Endothelial cell of umbilical vein (primary cell): ENCODE results near the gene RRP36. TPM values are rescaled to one million over a fixed set of nuclear protein-coding genes. Genes with fewer than 3 reads are reported as not detected.

Source experiments
- BruUV-seq: library from RNA; stranded (reverse); fragments of 400-500 nt; replicated peaks from 2 replicates; lab custom pipeline; 2021; lab: Mats Ljungman, UMichigan
- CTCF ChIA-PET: fragments of 300-600, 350-600 bp; sonication (Branson Sonifier 250); formaldehyde crosslinking; loops from one replicate; lab custom pipeline; 2021; ENCODE audit warnings: antibody characterized with exemption, inconsistent platforms; lab: Charles Lee
- POLR2A ChIA-PET: fragments of 300-600, 350-600 bp; sonication (Branson Sonifier 250); formaldehyde crosslinking; loops from one replicate; lab custom pipeline; 2021; ENCODE audit warnings: antibody characterized with exemption, inconsistent platforms; lab: Charles Lee
- DNase-seq: peaks from one replicate; pipeline ENCODE4 v3.0.0-alpha.2; 2011; ENCODE audit warnings: low read depth, low spot score
- FAIRE-seq: peaks from 2 replicates; lab custom pipeline; 2011; peaks lifted over from hg19 to GRCh38; lab: Jason Lieb, UNC
- H2AFZ ChIP-seq: 2 replicates; pipeline ENCODE4 v1.6.0; 2012; ENCODE audit warnings: low read depth, low read length, control low read depth, inconsistent platforms
- H3K27ac ChIP-seq: 2 replicates; pipeline ENCODE4 v1.5.1; 2011; ENCODE audit warnings: low read depth, mild to moderate bottlenecking, control low read depth, low read length, moderate library complexity; ENCODE audit not compliant: insufficient read depth
- H3K27me3 ChIP-seq, 2 experiments: 2 replicates each; pipeline versions ENCODE4 v1.6.0 to v1.6.1; 2011; ENCODE audit warnings: low read length in 2 of 2, mixed read lengths in 1 of 2; ENCODE audit not compliant: control insufficient read depth in 2 of 2, insufficient read depth in 2 of 2
- H3K36me3 ChIP-seq, 2 experiments: 2 replicates in 1 of 2; 3 replicates in 1 of 2; pipeline ENCODE4 v1.5.1; 2011; ENCODE audit warnings: low read length in 2 of 2, mild to moderate bottlenecking in 1 of 2, moderate library complexity in 1 of 2; ENCODE audit not compliant: control insufficient read depth in 2 of 2, insufficient read depth in 2 of 2; ENCODE audit errors: extremely low read depth in 1 of 2
- H3K4me1 ChIP-seq: 3 replicates; pipeline ENCODE4 v1.5.1; 2011; ENCODE audit warnings: mild to moderate bottlenecking, low read length; ENCODE audit not compliant: control insufficient read depth, insufficient read depth; ENCODE audit errors: extremely low read depth
- H3K4me2 ChIP-seq: 2 replicates; pipeline ENCODE4 v1.6.1; 2011; ENCODE audit warnings: low read length, control low read depth, mixed read lengths; ENCODE audit not compliant: insufficient read depth
- H3K4me3 ChIP-seq, 3 experiments: fragments of 200-600 bp in 1 of 3; sonication (generic), shearing (Covaris generic) in 1 of 3; replicated peaks in 1 of 3; 2 replicates each; pipeline ENCODE4 v1.5.1; 2011 to 2016; ENCODE audit warnings: control low read depth in 3 of 3, low read length in 3 of 3, mild to moderate bottlenecking in 2 of 3, inconsistent platforms in 1 of 3, low read depth in 1 of 3, moderate library complexity in 1 of 3; ENCODE audit not compliant: insufficient read depth in 1 of 3
- H3K79me2 ChIP-seq: 2 replicates; pipeline ENCODE4 v1.6.0; 2012; ENCODE audit warnings: low read length, inconsistent platforms; ENCODE audit not compliant: control insufficient read depth, insufficient read depth
- H3K9ac ChIP-seq: replicated peaks from 2 replicates; pipeline ENCODE3; 2011; ENCODE audit warnings: low read length, control low read depth; ENCODE audit not compliant: insufficient read depth; ENCODE audit errors: extremely low read depth
- H3K9me1 ChIP-seq: replicated peaks from 3 replicates; pipeline ENCODE4 v1.6.0; 2011; ENCODE audit warnings: mild to moderate bottlenecking, low read length; ENCODE audit not compliant: control insufficient read depth, insufficient read depth; ENCODE audit errors: extremely low read depth
- H3K9me3 ChIP-seq: replicated peaks from 2 replicates; pipeline ENCODE4 v1.5.1; 2012; ENCODE audit warnings: low read length, inconsistent platforms; ENCODE audit not compliant: control insufficient read depth, insufficient read depth
- H4K20me1 ChIP-seq: replicated peaks from 2 replicates; pipeline ENCODE3; 2011; ENCODE audit warnings: mild to moderate bottlenecking, low read length; ENCODE audit not compliant: control insufficient read depth, insufficient read depth; ENCODE audit errors: extremely low read depth
- FOS ChIP-seq: IDR thresholded peaks from 2 replicates; pipeline ENCODE4 v1.6.1; 2011; ENCODE audit warnings: mild to moderate bottlenecking, low read length, moderate library complexity, borderline replicate concordance; ENCODE audit not compliant: insufficient read depth
- GATA2 ChIP-seq: IDR thresholded peaks from 2 replicates; pipeline ENCODE4 v1.7.0; 2011; ENCODE audit warnings: low read depth, mild to moderate bottlenecking, moderate library complexity, mixed read lengths, low read length; ENCODE audit not compliant: insufficient read length, insufficient read depth
- JUN ChIP-seq: IDR thresholded peaks from 2 replicates; pipeline ENCODE4 v1.6.1; 2011; ENCODE audit warnings: borderline replicate concordance, low read depth; ENCODE audit not compliant: insufficient read length, insufficient read depth
- MYC ChIP-seq: IDR thresholded peaks from one replicate; pipeline ENCODE4 v1.6.1; 2011; ENCODE audit warnings: mild to moderate bottlenecking, low read depth, low read length
- POLR2A ChIP-seq: IDR thresholded peaks from 2 replicates; pipeline ENCODE4 v1.6.1; 2012; ENCODE audit warnings: low read depth, mild to moderate bottlenecking, control low read depth, low read length
- POLR2AphosphoS5 ChIP-seq: IDR thresholded peaks from 2 replicates; pipeline ENCODE4 v1.6.1; 2012; ENCODE audit warnings: low read depth, mild to moderate bottlenecking, control low read depth, low read length, moderate library complexity; ENCODE audit not compliant: insufficient read depth
- dilution Hi-C: fragments of 300-500 bp; cut with MboI; formaldehyde crosslinking; loops from one replicate; pipeline ENCODE4 v1.15.0; 2019; ENCODE audit warnings: low sequenced_read_pairs; ENCODE audit not compliant: extremely low pct_ligation_motif_present
- intact Hi-C: fragments of 100-400 bp; cut with micrococcal nuclease; formaldehyde crosslinking; loops from one replicate; pipeline ENCODE4 v1.10.0; 2022
- polyA plus RNA-seq, 4 experiments: library from polyadenylated mRNA; depleted of rRNA in 3 of 4; stranded (reverse) in 3 of 4; unstranded in 1 of 4; fragments of >200 nt; gene quantifications; 2 replicates each; pipeline versions ENCODE4 v1.2.1 to v1.2.3, GENCODE V29; 2011 to 2012; ENCODE audit warnings: missing spikeins in 1 of 4
- total RNA-seq: library from RNA; stranded (reverse); gene quantifications from 2 replicates; pipeline ENCODE4 v1.2.3, GENCODE V29; 2021
- TF ChIP-seq, protein P1 (sequence below): IDR thresholded peaks from 2 replicates; pipeline ENCODE4 v1.6.1; 2011; ENCODE audit not compliant: insufficient read depth, insufficient read length

RRP36 gene
- total and polyA plus RNA-seq, 2 donors (not counting 3 experiments of a cell fraction or from before 2014, with no cell fraction given): 40.2 to 103 TPM

DNA sequence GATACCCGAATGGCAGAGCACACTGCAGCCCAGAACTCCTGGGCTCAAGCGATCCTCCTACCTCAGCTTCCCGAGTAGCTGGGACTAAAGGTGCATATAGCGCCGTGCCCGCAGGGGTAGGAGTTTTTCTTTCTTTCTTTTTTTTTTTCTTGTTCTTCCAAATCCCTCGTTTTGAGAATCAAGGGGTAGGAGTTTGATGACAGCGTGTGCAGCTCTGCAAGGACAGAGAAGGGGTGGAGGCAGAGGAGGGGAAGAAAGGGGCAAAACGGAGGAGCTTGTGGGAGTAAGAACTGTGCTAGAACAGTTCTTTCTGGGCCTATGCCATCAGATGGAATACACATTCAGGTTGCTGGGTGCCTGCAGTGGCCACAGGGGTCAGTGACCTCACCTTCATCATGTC is 15.3 kb downstream of the RRP36 start:
- POLR2A ChIA-PET: no interaction called here

DNA sequence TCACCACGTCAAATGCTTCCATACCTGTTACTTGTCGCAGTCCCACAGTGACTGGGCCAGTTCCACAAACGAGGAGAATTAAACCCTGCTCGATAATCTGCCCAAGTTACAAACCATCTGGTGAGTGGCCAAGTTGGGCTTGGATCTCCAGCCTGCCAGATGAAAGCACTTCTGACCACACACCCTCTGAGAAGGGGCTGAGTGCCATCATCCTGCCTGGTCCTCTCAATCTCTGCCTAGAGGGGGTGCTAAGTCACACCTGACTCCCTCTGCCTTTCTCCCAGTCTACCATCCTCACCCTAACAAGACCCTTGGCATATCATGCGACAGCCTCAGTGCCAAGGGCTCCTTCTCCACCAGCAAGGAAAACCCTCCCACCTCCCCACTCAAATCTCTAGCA is 15.8 kb downstream of the RRP36 start:
- Histone ChIP-seq H2AFZ (no peak overlapping the region), H3K4me1 (no peaks in the 10 kb centered on the region), H3K36me3 (peaks cover 3 to 43% of the 10 kb centered on the region in 2 experiments), H3K9me1 (no peaks in the 10 kb centered on the region), H3K4me2 (no peak overlapping the region), H3K27me3 (no peaks in the 10 kb centered on the region), H4K20me1 (no peaks in the 10 kb centered on the region), H3K9ac (no peak overlapping the region), H3K4me3 (no peak overlapping the region), H3K79me2 (no peaks in the 10 kb centered on the region), H3K9me3 (no peaks in the 10 kb centered on the region), H3K27ac (no peak overlapping the region)
- no TSS peak for BruUV-seq
- dilution Hi-C loops: no loop called here
- POLR2A ChIA-PET: interaction anchor here (1.0 kb wide), 1 partner anchor 11 kb away, joined by 3 read pairs; no protein-coding TSS in a partner anchor
- CTCF ChIA-PET: interaction anchor here (0.9 kb wide), 1 partner anchor 39 kb away, joined by 3 read pairs; the partner anchor contains the start of gene PTK7
- intact Hi-C loops: no loop called here
- DNase-seq: no peak
- no peak for FAIRE-seq
- no peak for TF ChIP-seq GATA2
- no peak for TF ChIP-seq JUN
- no peak for TF ChIP-seq MYC
- TF ChIP-seq POLR2AphosphoS5: no peak

More for the DNA sequence above, 15.3 kb downstream of the RRP36 start:
- FAIRE-seq: no peak
- Histone ChIP-seq H3K4me2 (no peak overlapping the region), H3K4me1 (no peaks in the 10 kb centered on the region), H3K36me3 (peaks cover 4 to 43% of the 10 kb centered on the region in 2 experiments), H3K4me3 (no peak overlapping the region), H3K27ac (no peak overlapping the region), H3K27me3 (no peaks in the 10 kb centered on the region), H3K9me1 (no peaks in the 10 kb centered on the region), H3K79me2 (no peaks in the 10 kb centered on the region), H4K20me1 (no peaks in the 10 kb centered on the region), H3K9me3 (no peaks in the 10 kb centered on the region), H2AFZ (no peak overlapping the region), H3K9ac (no peak overlapping the region)
- dilution Hi-C loops: no loop called here
- CTCF ChIA-PET: no interaction called here
- intact Hi-C loops: no loop called here
- DNase-seq: no peak
- TF ChIP-seq POLR2A: no peak
- no peak for TF ChIP-seq POLR2AphosphoS5
- TF ChIP-seq, protein P1, sequence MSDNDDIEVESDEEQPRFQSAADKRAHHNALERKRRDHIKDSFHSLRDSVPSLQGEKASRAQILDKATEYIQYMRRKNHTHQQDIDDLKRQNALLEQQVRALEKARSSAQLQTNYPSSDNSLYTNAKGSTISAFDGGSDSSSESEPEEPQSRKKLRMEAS: no peak
- TF ChIP-seq JUN: no peak
- no peak for TF ChIP-seq FOS
- no peak for TF ChIP-seq MYC
- BruUV-seq: no TSS peak
